AG04449 (cell line): Measurements from ENCODE around the gene SDR42E1.
"Not testable (repeated sequence)": the region's sequence is repeated elsewhere in the genome, so short reads cannot be mapped to it uniquely, and the experiment has no call there.

Experiments used
- CTCF ChIA-PET: fragments of 350-600 bp; formaldehyde crosslinking; extraction: SDS; loops from one replicate; lab custom pipeline; 2021; ENCODE audit warnings: antibody characterized with exemption; lab: Yijun Ruan, JAX
- POLR2A ChIA-PET: fragments of 400-600, 350-600 bp; formaldehyde crosslinking; extraction: SDS; loops from one replicate; lab custom pipeline; 2020; ENCODE audit warnings: antibody characterized with exemption, inconsistent platforms; lab: Yijun Ruan, JAX
- DNase-seq: peaks from one replicate; pipeline ENCODE4 v3.0.0-alpha.2; 2010; ENCODE audit warnings: low read depth, low spot score
- H3K4me3 ChIP-seq: 2 replicates; pipeline ENCODE4 v1.5.1; 2011; ENCODE audit warnings: low read depth, mild to moderate bottlenecking, control low read depth, low read length
- CTCF ChIP-seq: IDR thresholded peaks from one replicate; pipeline ENCODE4 v1.5.1; 2011; ENCODE audit warnings: mild to moderate bottlenecking, moderate library complexity, low read length, control low read depth, inconsistent platforms; ENCODE audit not compliant: insufficient read depth; ENCODE audit errors: missing control alignments

Gene SDR42E1

GRCh38 chr16:81995651-81996050 lies 15.6 kb downstream of the SDR42E1 start:
- H3K4me3 ChIP-seq: no peak overlapping the region
- DNase-seq: no peak
- ChIA-PET CTCF (no interaction called here), POLR2A (no interaction called here)
- no peak for TF ChIP-seq CTCF

GRCh38 chr16:81994485-81994884 lies 16.8 kb downstream of the SDR42E1 start:
- DNase-seq: no peak
- ChIA-PET POLR2A (no interaction called here), CTCF (no interaction called here)

GRCh38 chr16:81992859-81993258 lies 18.4 kb downstream of the SDR42E1 start:
- no peak overlapping the region for H3K4me3 ChIP-seq
- POLR2A ChIA-PET: no interaction called here
- TF ChIP-seq CTCF: no peak
- CTCF ChIA-PET: no interaction called here
- DNase-seq: no peak

More at GRCh38 chr16:81994485-81994884, 16.8 kb downstream of the SDR42E1 start:
- no peak for TF ChIP-seq CTCF
- no peak overlapping the region for H3K4me3 ChIP-seq

GRCh38 chr16:81987706-81988105 lies 23.6 kb downstream of the SDR42E1 start:
- no peak overlapping the region for H3K4me3 ChIP-seq
- ChIA-PET POLR2A (no interaction called here), CTCF (no interaction called here)
- no peak for TF ChIP-seq CTCF
- no peak for DNase-seq

GRCh38 chr16:81987121-81987520 lies 24.1 kb downstream of the SDR42E1 start:
- POLR2A ChIA-PET: no interaction called here
- TF ChIP-seq CTCF: no peak
- no peak for DNase-seq
- CTCF ChIA-PET: no interaction called here
- no peak overlapping the region for H3K4me3 ChIP-seq

GRCh38 chr16:81977335-81977942 lies 33.8 kb downstream of the SDR42E1 start:
- POLR2A ChIA-PET, CTCF ChIA-PET, H3K4me3 ChIP-seq, DNase-seq: not testable (repeated sequence)

- ChIA-PET POLR2A (no interaction called here), CTCF (interaction anchor here (1.2 kb wide), 1 partner anchor 287 kb away, joined by 4 read pairs; no protein-coding TSS in a partner anchor)
- no peak for TF ChIP-seq CTCF
These were observed 35.6 kb downstream of the SDR42E1 start for GRCh38 chr16:81975637-81976036.

More at GRCh38 chr16:81975637-81976036, 35.6 kb downstream of the SDR42E1 start:
- no peak overlapping the region for H3K4me3 ChIP-seq
- no peak for DNase-seq
